ENCODE data around the gene ANTXR1.

DNA sequence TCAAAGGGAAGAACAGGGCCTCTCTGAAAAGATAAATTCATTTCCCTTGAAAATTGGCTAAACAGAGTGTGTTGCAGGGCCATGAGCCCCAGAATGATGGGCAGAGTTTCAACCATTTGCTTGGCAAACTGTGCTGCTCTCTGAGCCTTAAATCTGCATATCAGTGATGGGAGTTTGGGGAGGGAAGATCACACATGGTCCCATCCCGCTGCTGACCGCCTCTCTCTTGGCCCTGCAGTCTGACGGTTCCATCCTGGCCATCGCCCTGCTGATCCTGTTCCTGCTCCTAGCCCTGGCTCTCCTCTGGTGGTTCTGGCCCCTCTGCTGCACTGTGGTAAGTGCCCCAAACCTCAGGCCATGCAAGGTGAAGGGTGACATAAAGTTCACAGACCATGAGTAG lies 139.0 kb downstream of the ANTXR1 start:
- TF ChIP-seq POLR2A (IDR thresholded peaks at IDR 0.05; ENCODE audit: low read depth, low read length) (no peak), SPI1 (IDR thresholded peaks at IDR 0.05; ENCODE audit: low read depth, low read length) (no peak), POLR2AphosphoS5 (IDR thresholded peaks at IDR 0.05; ENCODE audit: low read depth, low read length) (no peak)
